Choroid plexus epithelial cell (primary cell): ENCODE measurements around the gene FIBP.

Source experiments
- DNase-seq: peaks from one replicate; pipeline ENCODE4 v3.0.0-alpha.2; 2010; ENCODE audit warnings: low read depth
- H3K4me3 ChIP-seq: 2 replicates; pipeline ENCODE4 v1.5.1; 2011; ENCODE audit warnings: low read depth, mild to moderate bottlenecking, control low read depth, low read length, moderate library complexity
- CTCF ChIP-seq: conservative IDR thresholded peaks from 2 replicates; pipeline ENCODE4 v1.5.1; 2011; ENCODE audit warnings: low read depth, mild to moderate bottlenecking, control low read depth, inconsistent platforms, low read length, moderate library complexity

Gene FIBP

DNA sequence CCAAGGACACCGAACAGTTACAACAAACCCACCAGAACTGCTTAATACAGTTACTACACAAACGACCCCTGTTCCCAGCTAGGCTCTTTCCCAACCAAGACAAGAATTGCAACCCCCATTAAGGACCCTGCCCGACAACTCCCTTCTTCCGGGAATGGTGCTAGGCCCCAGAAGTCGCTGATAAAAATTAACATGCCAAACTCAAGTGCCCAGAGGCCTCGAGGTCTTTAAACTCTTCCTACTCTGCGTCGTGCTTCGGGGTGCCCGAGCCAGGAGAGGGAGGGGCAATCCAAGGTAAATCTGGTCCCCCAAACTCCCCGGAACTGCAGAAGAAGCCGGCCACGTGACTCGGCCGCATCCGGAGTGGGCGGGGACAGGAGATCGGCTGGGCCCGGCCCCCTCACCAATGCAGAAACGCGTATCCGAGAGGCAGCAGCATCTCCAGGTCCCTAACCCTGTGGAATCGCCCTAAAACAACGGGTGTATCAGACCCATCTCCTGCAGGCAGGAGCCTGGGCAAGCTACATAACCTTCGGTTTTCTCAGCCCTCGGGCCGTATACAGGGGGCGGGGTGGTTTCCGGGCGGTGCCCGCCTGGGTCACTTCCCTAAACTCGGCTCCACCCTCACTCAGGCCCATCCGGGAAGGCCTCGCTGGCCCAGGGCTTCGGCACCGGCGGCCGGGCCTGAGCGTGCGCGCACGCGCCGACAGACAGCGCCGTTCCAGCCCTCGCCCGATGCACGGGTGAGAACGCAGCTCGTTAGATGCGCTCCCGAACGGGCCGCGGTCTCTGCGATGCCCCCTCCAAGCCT lies 31.4 kb downstream of the FIBP start:
- no peak for TF ChIP-seq CTCF
- H3K4me3 ChIP-seq: peak overlapping the region; percentile 92
- peak; percentile 74 for DNase-seq

- TF ChIP-seq CTCF: no peak
- H3K4me3 ChIP-seq: peak overlapping the region; percentile 92
- DNase-seq: no peak
These were observed 32.3 kb downstream of the FIBP start for GRCh38 chr11:65855927-65856363.

DNA sequence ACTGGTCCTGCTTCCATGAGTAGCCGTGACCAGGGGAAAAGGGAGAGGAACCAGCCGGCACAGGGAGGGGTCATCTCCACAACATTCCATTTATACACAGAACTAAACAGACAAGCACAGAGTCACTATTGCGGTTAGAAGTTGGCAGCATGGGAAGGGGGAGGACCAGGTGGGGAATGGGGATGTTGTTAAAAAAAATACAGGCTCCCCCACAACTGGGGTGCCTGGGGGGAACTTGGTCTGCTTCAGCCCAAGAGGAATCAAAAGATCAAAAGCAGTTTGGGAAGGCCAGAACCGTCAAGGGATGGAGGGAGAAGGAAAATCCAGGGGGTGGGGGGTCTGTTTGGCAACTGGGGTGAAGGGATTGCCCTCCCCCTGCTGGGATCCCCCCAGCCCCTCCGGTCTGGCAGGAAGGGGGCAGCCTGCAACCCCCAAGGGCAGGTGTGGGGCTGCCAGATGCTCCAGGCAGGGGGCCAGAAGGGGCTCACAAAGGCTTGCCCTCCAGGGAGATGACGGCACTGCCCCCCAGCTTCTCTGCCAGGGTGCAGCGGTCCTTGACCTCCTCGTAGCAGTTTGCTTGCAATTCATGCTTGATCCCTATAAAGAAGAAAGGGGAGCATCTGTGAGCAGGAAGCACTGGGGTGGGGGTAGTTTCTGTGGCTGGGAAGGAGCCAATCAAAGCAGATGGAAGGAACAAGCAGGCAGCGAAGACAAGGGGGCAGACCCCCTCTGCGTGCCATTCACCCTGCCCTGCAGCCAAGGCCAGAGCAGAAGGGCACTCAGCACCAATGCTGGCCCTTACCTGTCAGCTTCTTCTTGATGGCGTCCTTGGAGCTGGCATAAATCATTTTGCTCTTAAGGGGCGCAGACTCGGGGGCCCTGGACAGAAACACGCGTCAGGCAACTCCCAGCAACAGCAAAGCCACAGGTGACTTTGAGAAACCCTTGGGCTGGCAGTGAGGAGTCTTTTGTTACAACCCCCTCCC lies 33.1 kb downstream of the FIBP start:
- DNase-seq: no peak
- TF ChIP-seq CTCF: no peak
- H3K4me3 ChIP-seq: no peak overlapping the region

GRCh38 chr11:65854161-65854592 lies 34.1 kb downstream of the FIBP start:
- TF ChIP-seq CTCF: no peak
- H3K4me3 ChIP-seq: no peak overlapping the region
- DNase-seq: no peak

DNA sequence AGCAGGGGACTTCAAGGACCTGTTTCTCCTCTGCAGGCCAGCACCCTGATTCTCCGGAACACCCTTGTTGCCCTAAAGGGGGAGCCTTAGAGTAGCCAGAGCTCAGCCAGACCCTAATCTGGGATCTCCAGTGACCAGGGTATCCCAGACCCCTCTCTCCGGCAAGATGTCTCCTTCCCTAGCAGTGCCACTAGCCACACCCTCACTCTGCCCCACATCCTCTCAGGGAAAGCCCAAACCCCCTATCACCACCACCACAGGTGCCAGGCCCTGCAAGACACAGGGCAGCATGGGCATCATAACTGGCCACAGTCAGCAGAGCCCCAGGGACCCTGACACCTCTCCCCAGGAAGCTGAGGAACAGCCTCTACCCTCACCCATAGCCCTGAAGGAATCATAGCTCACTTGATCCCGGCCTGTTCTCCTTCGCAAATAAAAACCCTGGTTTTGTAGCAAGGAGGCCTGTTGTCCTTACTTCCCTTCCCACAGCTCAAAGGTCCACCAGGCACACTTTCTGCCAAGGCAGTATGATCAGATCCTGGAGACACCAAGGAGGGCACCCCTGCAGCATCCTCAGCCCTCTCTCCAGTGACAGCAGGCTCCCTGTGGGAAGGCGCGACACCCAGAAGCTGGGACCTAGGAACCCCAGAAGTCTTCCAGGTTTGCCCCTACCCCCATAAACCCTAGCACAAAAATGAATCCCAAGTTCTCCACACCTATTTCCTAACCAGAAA lies 34.9 kb downstream of the FIBP start:
- H3K4me3 ChIP-seq: no peak overlapping the region
- no peak for DNase-seq
- peak; percentile 30 for TF ChIP-seq CTCF

GRCh38 chr11:65852508-65853245 lies 35.6 kb downstream of the FIBP start:
- DNase-seq: peak; percentile 10
- no peak overlapping the region for H3K4me3 ChIP-seq
- TF ChIP-seq CTCF: no peak
